Erythroblast (primary cell): ENCODE results near the gene SPRR2G.

Source experiments
- GATA1 ChIP-seq: IDR thresholded peaks from 2 replicates; pipeline ENCODE4 v1.6.1; 2011; ENCODE audit warnings: low read depth, mild to moderate bottlenecking, control low read depth, low read length, moderate library complexity
- POLR2A ChIP-seq: IDR thresholded peaks from 2 replicates; pipeline ENCODE4 v1.6.1; 2011; ENCODE audit warnings: mild to moderate bottlenecking, low read length

GRCh38 chr1:153152481-153152880 lies 1.8 kb upstream of the SPRR2G start:
- no peak for TF ChIP-seq POLR2A
- no peak for TF ChIP-seq GATA1
